Activated CD8-positive, alpha-beta memory T cell treated with anti-CD3 and anti-CD28 coated beads for 48 hours (primary cell): Measurements from ENCODE around the gene FAM216A.
"Not testable (repeated sequence)": the region's sequence is repeated elsewhere in the genome, so short reads cannot be mapped to it uniquely, and the experiment has no call there.

ENCODE experiments used
- DNase-seq, 3 experiments: peaks; one replicate each; pipeline ENCODE4 v3.0.0-alpha.2; 2020; ENCODE audit warnings: low read depth in 2 of 3, low spot score in 2 of 3

FAM216A gene

DNA sequence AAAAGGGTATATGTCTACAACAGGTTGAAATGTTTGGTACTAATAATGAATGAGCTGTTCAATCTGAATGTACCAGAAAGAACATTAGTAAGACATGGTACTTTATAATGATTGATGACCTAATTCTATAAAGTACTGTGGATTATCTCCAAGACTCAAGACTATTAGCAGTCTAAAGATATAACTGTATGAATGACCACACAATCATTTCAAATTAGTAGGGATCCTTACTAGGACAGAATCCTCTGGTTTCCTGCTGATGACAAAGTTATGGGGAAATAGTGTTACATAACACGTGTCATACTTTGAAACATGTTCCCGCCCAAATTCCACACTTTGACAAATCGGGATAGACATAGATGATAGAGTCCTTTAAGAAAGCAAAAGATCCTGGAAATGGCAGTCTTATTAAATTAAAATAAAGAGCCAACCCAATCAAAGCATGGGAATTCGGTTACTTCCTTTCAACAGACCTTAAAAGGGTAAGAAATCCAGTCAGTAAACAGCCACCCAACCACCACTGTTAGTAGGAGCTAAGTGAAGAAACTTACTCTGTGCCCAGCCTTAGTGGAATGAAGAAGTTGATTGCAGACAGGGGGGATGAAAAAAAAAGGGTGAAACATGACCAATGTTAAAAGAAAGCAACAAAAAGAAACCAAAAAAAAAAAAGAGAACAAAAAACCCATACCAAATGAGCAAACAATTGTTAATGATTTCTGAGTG is 30.5 kb downstream of the FAM216A start:
- no peak for DNase-seq

DNA sequence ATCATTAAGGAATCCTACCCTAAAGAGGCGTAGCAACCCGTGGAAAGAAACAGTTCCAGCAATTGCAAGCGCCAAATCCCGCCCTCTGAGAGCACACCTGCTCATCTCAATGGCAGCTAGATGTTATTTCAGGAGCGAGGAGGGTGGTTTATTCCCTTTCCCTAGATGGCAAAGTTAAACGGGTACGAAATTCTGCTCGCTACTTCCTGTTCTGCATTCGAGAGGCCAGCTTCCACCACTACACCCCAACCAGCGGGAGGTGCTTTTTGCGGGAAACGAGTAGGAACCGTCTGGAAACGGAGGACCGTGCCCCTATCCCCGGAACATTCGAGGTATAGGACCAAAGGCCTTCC is 32.7 kb downstream of the FAM216A start:
- DNase-seq = peak in 1 of 3 experiments; percentile 29

- peak; percentile 92 to 96 (median 94) for DNase-seq
Observed at GRCh38 chr12:110501752-110502738, 33.4 kb downstream of the FAM216A start, which contains the start of the genes RAD9B and VPS29. Gene RAD9B (plus strand): TSS chr12:110502331. CDS start chr12:110502338, 7 bp downstream. Gene VPS29 (minus strand): TSS chr12:110502111. CDS start chr12:110502051, 60 bp downstream.

- no peak for DNase-seq
Observed at GRCh38 chr12:110503432-110503831, 34.8 kb downstream of the FAM216A start.

- no peak for DNase-seq
Observed at GRCh38 chr12:110505332-110505731, 36.7 kb downstream of the FAM216A start.

GRCh38 chr12:110508071-110508586 is 39.5 kb downstream of the FAM216A start:
- no peak for DNase-seq

GRCh38 chr12:110513842-110514241 is 45.2 kb downstream of the FAM216A start:
- no peak for DNase-seq

GRCh38 chr12:110514363-110514762 is 45.7 kb downstream of the FAM216A start:
- no peak for DNase-seq

DNA sequence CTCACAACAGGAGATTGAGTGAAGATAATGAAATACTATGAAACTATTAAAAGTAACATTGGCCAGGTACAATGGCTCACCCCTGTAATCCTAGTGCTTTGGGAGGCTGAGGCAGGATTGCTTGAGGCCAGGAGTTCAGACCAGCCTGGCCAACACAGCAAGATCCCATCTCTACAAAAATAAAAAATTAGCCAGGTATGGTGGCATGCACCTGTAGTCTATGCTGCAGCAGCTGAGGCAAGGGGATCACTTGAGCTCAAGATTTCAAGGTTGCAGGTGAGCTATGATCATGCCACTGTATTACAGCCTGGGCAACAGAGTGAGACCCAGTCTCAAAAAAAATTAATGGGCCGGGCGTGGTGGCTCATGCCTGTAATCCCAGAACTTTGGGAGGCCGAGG is 48.4 kb downstream of the FAM216A start:
- DNase-seq = no peak

DNA sequence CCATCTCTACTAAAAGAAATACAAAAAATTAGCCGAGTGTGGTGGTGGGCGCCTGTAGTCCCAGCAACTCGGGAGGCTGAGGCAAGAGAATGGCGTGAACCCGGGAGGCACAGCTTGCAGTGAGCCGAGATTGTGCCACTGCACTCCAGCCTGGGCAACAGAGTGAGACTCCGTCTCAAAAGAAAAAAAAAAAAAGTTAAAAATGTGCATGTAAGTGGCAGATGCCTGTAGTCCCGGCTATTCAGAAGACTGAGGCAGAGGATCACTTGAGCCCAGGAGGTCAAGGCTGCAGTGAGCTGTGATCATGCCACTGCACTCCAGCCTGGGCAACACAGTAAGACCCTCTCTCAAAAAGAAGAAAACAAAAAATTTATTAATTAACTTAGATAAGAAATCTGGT is 49.4 kb downstream of the FAM216A start:
- DNase-seq = not testable (repeated sequence)

DNA sequence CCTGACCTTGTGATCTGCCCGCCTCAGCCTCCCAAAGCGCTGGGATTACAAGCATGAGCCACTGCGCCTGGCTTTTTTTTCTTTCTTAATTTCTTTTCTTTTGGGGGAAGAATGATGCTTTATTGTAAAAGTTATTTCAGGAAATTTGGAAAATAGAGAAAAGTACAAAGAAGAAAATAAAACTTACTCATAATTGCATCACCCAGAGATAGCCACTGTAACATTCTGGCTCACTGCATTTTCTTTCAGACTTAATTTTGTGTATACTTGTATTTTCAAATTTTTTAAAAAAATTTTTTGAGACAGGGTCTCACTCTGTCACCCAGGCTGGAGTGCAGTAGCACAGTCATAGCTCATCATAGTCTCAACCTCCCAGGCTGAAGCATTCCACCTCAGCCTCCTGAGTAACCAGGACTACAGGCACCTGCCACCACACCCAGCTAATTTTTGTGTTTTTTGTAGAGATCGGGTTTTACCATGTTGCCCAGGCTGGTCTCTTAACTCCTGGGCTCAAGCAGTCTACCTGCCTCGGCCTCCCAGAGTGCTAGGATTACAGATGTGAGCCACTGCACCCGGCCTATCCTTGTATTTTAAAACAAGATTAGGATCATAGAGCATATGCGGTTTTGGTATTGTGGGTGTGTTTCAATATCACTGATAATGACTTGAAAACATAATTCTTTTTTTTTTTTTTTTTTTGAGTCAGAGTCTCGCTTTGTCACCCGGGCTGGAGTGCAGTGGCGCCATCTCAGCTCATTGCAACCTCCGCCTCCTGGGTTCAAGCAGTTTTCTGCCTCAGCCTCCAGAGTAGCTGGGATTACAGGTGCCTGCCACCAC is 52.4 kb downstream of the FAM216A start:
- not testable (repeated sequence) for DNase-seq

- no peak for DNase-seq
Observed at GRCh38 chr12:110528277-110528839, 59.7 kb downstream of the FAM216A start.

GRCh38 chr12:110530511-110530910 is 61.9 kb downstream of the FAM216A start:
- DNase-seq = no peak

DNA sequence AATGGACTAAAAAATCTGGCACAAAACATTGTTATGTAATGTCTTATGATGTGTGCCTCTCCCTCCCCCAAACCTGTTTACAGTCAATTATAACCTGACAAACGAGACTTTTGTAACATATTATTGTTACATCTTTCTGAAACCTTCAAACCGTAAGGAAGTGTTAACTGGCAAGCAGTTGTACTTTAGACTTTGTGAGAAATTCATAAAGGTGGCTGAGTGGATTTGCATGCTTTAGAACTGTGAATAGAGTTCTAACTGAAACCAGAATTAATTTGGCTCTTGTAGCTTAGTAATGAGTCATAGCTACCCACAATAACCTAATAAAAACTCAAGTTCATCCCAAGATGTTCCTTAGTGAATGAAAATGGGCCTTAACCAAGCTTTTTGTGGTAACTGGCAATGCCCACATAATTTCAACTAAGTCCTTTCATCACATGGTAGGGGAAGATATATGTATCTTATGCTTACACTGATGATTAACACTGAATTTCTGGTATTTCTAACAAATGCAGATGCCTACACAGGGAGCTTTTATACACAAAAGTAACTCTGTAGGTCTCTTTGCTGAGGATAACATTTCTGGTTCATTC is 63.2 kb downstream of the FAM216A start:
- no peak for DNase-seq

GRCh38 chr12:110532644-110533043 is 64.0 kb downstream of the FAM216A start:
- no peak for DNase-seq

DNA sequence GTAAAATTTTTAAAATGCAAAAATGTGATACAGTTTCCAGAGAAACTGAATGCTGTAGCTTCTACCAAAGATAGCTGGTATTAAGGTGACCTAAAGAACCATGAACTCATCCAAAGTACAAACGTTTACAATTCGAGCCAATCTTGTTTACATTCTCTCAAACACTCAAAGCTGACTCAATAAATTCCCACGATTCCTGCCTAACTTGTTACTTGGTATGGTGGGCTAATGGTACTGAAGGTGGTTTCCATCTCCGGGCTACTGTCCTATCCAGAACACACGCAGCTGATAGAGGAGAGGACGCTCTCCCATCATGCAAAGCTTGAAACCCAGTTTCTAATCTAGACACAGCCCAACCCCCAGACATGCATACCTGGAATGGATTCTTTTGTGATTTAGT is 65.0 kb downstream of the FAM216A start:
- DNase-seq = no peak

- DNase-seq = no peak
Observed at GRCh38 chr12:110534811-110535210, 66.2 kb downstream of the FAM216A start.

- no peak for DNase-seq
Observed at GRCh38 chr12:110536834-110537604, 68.4 kb downstream of the FAM216A start.
